BE2C (cell line): ENCODE measurements around the gene SYNCRIP. TPM values are rescaled to one million over a fixed set of nuclear protein-coding genes. Genes with fewer than 3 reads are reported as not detected.
"Not testable (repeated sequence)": the region's sequence is repeated elsewhere in the genome, so short reads cannot be mapped to it uniquely, and the experiment has no call there.

Experiments used
- DNase-seq: peaks from one replicate; pipeline ENCODE4 v3.0.0-alpha.2; 2020
- H3K27me3 ChIP-seq: fragments of 250-450 bp; sonication (Bioruptor Pico); 2 replicates; pipeline ENCODE4 v1.5.1; 2020; ENCODE audit warnings: mild to moderate bottlenecking
- H3K36me3 ChIP-seq: fragments of 250-450 bp; sonication (Bioruptor Pico); 2 replicates; pipeline ENCODE4 v1.5.1; 2020; ENCODE audit warnings: mild to moderate bottlenecking
- H3K4me1 ChIP-seq: fragments of 250-450 bp; sonication (Bioruptor Pico); 2 replicates; pipeline ENCODE4 v1.5.1; 2020
- H3K4me3 ChIP-seq: 2 replicates; pipeline ENCODE4 v1.5.1; 2011; ENCODE audit warnings: low read depth, low read length
- H3K9me3 ChIP-seq: fragments of 250-450 bp; sonication (Bioruptor Pico); 2 replicates; pipeline ENCODE4 v1.5.1; 2020
- CTCF ChIP-seq: IDR thresholded peaks from 2 replicates; pipeline ENCODE4 v1.5.1; 2012; ENCODE audit warnings: mild to moderate bottlenecking, low read depth, low read length
- polyA plus RNA-seq: library from polyadenylated mRNA; unstranded; fragments of >200 nt; gene quantifications from one replicate; pipeline ENCODE4 v1.2.1, GENCODE V29; 2012; ENCODE audit warnings: low read depth, missing spikeins; ENCODE audit not compliant: insufficient read length, insufficient read depth

Gene SYNCRIP
- 178 TPM for polyA plus RNA-seq

- H3K4me3 ChIP-seq, result peak within 1 kb of the TSS; percentile 90
- no peak for TF ChIP-seq CTCF
- peak; percentile 99 for DNase-seq
- no peaks in the 10 kb centered on the region for H3K9me3 ChIP-seq
- no peaks in the 10 kb centered on the region for H3K4me1 ChIP-seq
- H3K27me3 ChIP-seq, result no peaks in the 10 kb centered on the region
- peaks cover 43% of the 10 kb centered on the region for H3K36me3 ChIP-seq
These were observed at the start of gene SYNCRIP for GRCh38 chr6:85642774-85643536. TSS of gene SYNCRIP (minus strand) at chr6:85642886. CDS start at chr6:85641439, 1,447 bp downstream.

- H3K4me3 ChIP-seq, result no peak overlapping the region
- H3K9me3 ChIP-seq, result no peaks in the 10 kb centered on the region
- no peaks in the 10 kb centered on the region for H3K36me3 ChIP-seq
- H3K4me1 ChIP-seq, result no peaks in the 10 kb centered on the region
- DNase-seq, result no peak
- no peaks in the 10 kb centered on the region for H3K27me3 ChIP-seq
- TF ChIP-seq CTCF, result no peak
These were observed 48.8 kb upstream of the SYNCRIP start for GRCh38 chr6:85691478-85691877.

- DNase-seq, result no peak
- Histone ChIP-seq H3K4me1 (no peaks in the 10 kb centered on the region), H3K27me3 (no peaks in the 10 kb centered on the region), H3K9me3 (no peaks in the 10 kb centered on the region), H3K4me3 (no peak overlapping the region), H3K36me3 (no peaks in the 10 kb centered on the region)
- no peak for TF ChIP-seq CTCF
These were observed 47.4 kb upstream of the SYNCRIP start for GRCh38 chr6:85690071-85690470.

GRCh38 chr6:85685713-85686112 lies 43.0 kb upstream of the SYNCRIP start:
- Histone ChIP-seq H3K4me1 (no peaks in the 10 kb centered on the region), H3K36me3 (no peaks in the 10 kb centered on the region), H3K27me3 (no peaks in the 10 kb centered on the region), H3K9me3 (no peaks in the 10 kb centered on the region), H3K4me3 (no peak overlapping the region)
- no peak for DNase-seq
- TF ChIP-seq CTCF, result no peak

- H3K27me3 ChIP-seq, result no peaks in the 10 kb centered on the region
- no peaks in the 10 kb centered on the region for H3K4me1 ChIP-seq
- TF ChIP-seq CTCF, result no peak
- no peaks in the 10 kb centered on the region for H3K9me3 ChIP-seq
- H3K4me3 ChIP-seq, result no peak overlapping the region
- DNase-seq, result no peak
- no peaks in the 10 kb centered on the region for H3K36me3 ChIP-seq
These were observed 42.1 kb upstream of the SYNCRIP start for GRCh38 chr6:85684809-85685171.

GRCh38 chr6:85684133-85684808 lies 41.6 kb upstream of the SYNCRIP start:
- Histone ChIP-seq H3K4me1 (no peaks in the 10 kb centered on the region), H3K9me3 (no peaks in the 10 kb centered on the region), H3K27me3 (no peaks in the 10 kb centered on the region), H3K36me3 (no peaks in the 10 kb centered on the region), H3K4me3 (no peak overlapping the region)
- no peak for TF ChIP-seq CTCF
- DNase-seq, result no peak

- not testable (repeated sequence) for H3K4me3 ChIP-seq, DNase-seq, H3K36me3 ChIP-seq, H3K27me3 ChIP-seq, H3K9me3 ChIP-seq, H3K4me1 ChIP-seq
These were observed 39.2 kb upstream of the SYNCRIP start for GRCh38 chr6:85681899-85682298.
